DND-41 (cell line): Measurements from ENCODE around the gene PLEKHA3.
A peak's percentile ranks its signal among the peaks of the same experiment; 100 is the strongest.

ENCODE experiments used
- EZH2 ChIP-seq: IDR thresholded peaks from 3 replicates; pipeline ENCODE4 v1.6.1; 2012; ENCODE audit warnings: borderline replicate concordance, low read depth, mild to moderate bottlenecking, moderate library complexity, low read length, inconsistent platforms; ENCODE audit not compliant: severe bottlenecking
- TF ChIP-seq, protein P1 (sequence below): IDR thresholded peaks from 2 replicates; pipeline ENCODE4 v1.5.1; 2012; ENCODE audit warnings: borderline replicate concordance, low read length, moderate library complexity, mild to moderate bottlenecking; ENCODE audit not compliant: poor library complexity, severe bottlenecking; ENCODE audit errors: extremely low read depth

DNA sequence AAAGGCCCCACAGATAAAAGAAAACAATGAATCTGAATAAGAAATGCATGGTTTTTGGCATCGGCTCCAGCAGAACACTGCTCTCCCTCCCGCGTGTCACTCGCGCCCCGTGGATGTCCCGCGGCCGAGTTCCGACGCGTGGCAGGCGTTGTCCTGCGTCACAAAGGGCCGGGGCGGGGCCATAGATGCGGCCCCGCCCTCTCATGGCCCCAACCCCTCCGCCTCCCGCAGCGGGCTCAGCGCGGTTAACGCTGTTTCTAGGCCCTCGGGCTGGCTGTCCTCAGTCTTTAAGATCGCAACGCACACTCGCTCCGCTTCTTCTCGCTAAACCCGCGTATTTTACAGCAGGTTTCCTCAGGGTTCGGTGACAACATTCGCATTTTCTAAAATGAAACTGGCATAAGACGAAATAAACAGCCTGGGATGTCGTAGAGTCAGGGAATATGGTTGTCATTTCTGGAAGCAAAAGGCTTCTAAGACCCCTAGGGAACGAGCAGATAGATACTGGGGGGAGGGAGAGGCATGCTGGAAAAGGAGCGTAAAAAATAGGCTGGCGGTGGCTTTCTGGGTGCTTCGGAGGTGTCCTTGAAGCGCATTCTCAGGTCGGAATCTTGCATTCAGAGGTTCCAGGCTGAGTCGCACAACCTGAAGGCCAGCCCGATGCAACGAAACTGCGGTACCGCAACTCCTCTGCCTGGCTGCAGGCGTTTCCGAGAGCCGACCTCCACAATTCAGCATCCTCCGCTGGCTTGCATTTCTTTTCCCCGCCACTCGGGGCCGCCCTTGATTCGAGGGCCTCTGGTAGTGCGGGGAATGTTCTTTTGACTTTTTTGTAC lies 1.6 kb upstream of the PLEKHA3 start, which contains the start of gene FKBP7:
- TF ChIP-seq, protein P1, sequence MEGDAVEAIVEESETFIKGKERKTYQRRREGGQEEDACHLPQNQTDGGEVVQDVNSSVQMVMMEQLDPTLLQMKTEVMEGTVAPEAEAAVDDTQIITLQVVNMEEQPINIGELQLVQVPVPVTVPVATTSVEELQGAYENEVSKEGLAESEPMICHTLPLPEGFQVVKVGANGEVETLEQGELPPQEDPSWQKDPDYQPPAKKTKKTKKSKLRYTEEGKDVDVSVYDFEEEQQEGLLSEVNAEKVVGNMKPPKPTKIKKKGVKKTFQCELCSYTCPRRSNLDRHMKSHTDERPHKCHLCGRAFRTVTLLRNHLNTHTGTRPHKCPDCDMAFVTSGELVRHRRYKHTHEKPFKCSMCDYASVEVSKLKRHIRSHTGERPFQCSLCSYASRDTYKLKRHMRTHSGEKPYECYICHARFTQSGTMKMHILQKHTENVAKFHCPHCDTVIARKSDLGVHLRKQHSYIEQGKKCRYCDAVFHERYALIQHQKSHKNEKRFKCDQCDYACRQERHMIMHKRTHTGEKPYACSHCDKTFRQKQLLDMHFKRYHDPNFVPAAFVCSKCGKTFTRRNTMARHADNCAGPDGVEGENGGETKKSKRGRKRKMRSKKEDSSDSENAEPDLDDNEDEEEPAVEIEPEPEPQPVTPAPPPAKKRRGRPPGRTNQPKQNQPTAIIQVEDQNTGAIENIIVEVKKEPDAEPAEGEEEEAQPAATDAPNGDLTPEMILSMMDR: peak; percentile 89
- no peak for TF ChIP-seq EZH2
